HG02642 (cell line): ENCODE data around the gene OR13C8.

Experiments
- ATAC-seq: cut with Tn5 transposase; IDR thresholded peaks from one replicate; pipeline ENCODE4 v1.9.1; 2021; ENCODE audit warnings: mild to moderate bottlenecking; ENCODE audit not compliant: unreplicated experiment, poor library complexity

The OR13C8 gene

DNA sequence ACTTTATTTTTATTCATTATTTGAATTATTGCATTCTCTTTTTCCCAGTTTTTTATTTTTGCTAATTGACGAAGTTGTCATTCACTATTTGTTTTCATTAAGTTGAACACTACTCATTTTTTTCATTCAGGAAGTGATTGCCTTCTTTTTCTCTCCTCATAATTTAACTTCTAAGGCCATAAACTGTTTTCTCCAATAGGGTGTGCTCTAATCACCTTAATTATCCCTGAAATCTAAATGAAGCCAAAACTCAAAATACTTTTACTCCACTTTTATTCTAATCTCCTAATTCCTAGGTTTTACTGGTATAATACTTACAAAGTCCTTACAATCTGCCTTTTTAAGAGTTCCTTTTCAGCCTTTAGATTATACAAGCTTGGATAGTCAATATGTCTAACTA lies 39.4 kb downstream of the OR13C8 start:
- ATAC-seq, result no peak

- no peak for ATAC-seq
These were observed 42.2 kb downstream of the OR13C8 start for GRCh38 chr9:104611213-104611612.

- no peak for ATAC-seq
These were observed 48.5 kb downstream of the OR13C8 start for GRCh38 chr9:104617418-104617817.

DNA sequence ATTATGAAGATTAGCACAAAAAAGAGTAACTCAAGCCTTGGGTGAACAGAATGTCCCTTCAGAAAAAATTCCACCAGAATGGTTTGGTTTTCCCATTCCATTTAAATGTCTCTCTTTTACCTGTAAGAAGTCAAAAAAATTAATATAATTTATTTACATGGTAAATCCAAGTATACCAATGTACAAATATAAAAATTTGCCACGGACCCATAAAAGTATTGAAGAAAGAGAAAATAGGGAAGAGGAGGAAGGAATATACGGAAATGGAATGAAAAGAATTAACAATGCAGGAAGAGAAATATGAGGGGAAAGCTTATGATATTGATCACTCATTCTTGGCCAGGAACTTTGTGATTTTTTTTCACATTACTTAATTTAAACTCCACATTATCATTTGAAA lies 49.1 kb downstream of the OR13C8 start, which contains the start of gene OR13C9:
OR13C9 (minus strand) TSS at position 101 of the 400 bp plus-strand sequence; CDS start at position 101, 0 bp downstream.
- no peak for ATAC-seq
